ENCODE results near the gene BPIFB3.

The BPIFB3 gene

GRCh38 chr20:33064572-33065287 lies 11.0 kb downstream of the BPIFB3 start:
- no peak for DNase-seq

GRCh38 chr20:33065785-33066184 lies 12.1 kb downstream of the BPIFB3 start:
- no peak for DNase-seq

GRCh38 chr20:33067806-33068205 lies 14.1 kb downstream of the BPIFB3 start:
- DNase-seq = no peak

GRCh38 chr20:33068251-33068939 lies 14.7 kb downstream of the BPIFB3 start:
- no peak for DNase-seq

- no peak for DNase-seq
Measured at GRCh38 chr20:33069673-33070072, 16.0 kb downstream of the BPIFB3 start.

GRCh38 chr20:33070111-33071053 lies 16.7 kb downstream of the BPIFB3 start:
- no peak for DNase-seq

- no peak for DNase-seq
Measured at GRCh38 chr20:33071198-33071597, 17.5 kb downstream of the BPIFB3 start.

- no peak for DNase-seq
Measured at GRCh38 chr20:33072362-33072761, 18.7 kb downstream of the BPIFB3 start.

GRCh38 chr20:33072813-33073212 lies 19.1 kb downstream of the BPIFB3 start:
- no peak for DNase-seq

GRCh38 chr20:33074675-33075074 lies 21.0 kb downstream of the BPIFB3 start:
- no peak for DNase-seq

- no peak for DNase-seq
Measured at GRCh38 chr20:33075281-33075680, 21.6 kb downstream of the BPIFB3 start.

- DNase-seq = no peak
Measured at GRCh38 chr20:33076662-33077372, 23.1 kb downstream of the BPIFB3 start.

- DNase-seq = no peak
Measured at GRCh38 chr20:33079259-33079658, 25.6 kb downstream of the BPIFB3 start, which contains the start of gene BPIFB4. Gene BPIFB4 (plus strand): TSS chr20:33079643. CDS start chr20:33081527, 1,884 bp downstream.

- DNase-seq = no peak
Measured at GRCh38 chr20:33081411-33082154, 27.9 kb downstream of the BPIFB3 start.

- no peak for DNase-seq
Measured at GRCh38 chr20:33082546-33082945, 28.8 kb downstream of the BPIFB3 start.

GRCh38 chr20:33083544-33084340 lies 30.0 kb downstream of the BPIFB3 start:
- DNase-seq = no peak

- DNase-seq = no peak
Measured at GRCh38 chr20:33084722-33085121, 31.0 kb downstream of the BPIFB3 start.

GRCh38 chr20:33086052-33086722 lies 32.5 kb downstream of the BPIFB3 start:
- no peak for DNase-seq

GRCh38 chr20:33091147-33091546 lies 37.4 kb downstream of the BPIFB3 start:
- DNase-seq = no peak

- no peak for DNase-seq
Measured at GRCh38 chr20:33091693-33092092, 38.0 kb downstream of the BPIFB3 start.

Data from activated CD4-positive, alpha-beta T cell treated with anti-CD3 and anti-CD28 coated beads for 4 hours (primary cell).